Calu3 (cell line): Measurements from ENCODE around the gene GPD1. TPM values are rescaled to one million over a fixed set of nuclear protein-coding genes. Genes with fewer than 3 reads are reported as not detected.

ENCODE experiments used
- BruUV-seq: library from RNA; stranded (reverse); fragments of 400-500 nt; replicated peaks from 2 replicates; lab custom pipeline; 2021; lab: Mats Ljungman, UMichigan
- CTCF ChIA-PET: fragments of 300-600 bp; sonication (Branson Sonifier 250); formaldehyde crosslinking; loops from one replicate; lab custom pipeline; 2022; ENCODE audit warnings: antibody characterized with exemption; lab: Charles Lee
- DNase-seq: peaks from one replicate; pipeline ENCODE4 v3.0.0; 2022
- H3K27ac Mint-ChIP-seq: one replicate; pipeline ENCODE4 v1.8.0; 2022; ENCODE audit warnings: mixed read lengths; ENCODE audit not compliant: unreplicated experiment
- H3K27me3 Mint-ChIP-seq: one replicate; pipeline ENCODE4 v1.8.0; 2022; ENCODE audit warnings: mixed read lengths; ENCODE audit not compliant: unreplicated experiment
- H3K36me3 Mint-ChIP-seq: one replicate; pipeline ENCODE4 v1.8.0; 2022; ENCODE audit warnings: mild to moderate bottlenecking, moderate library complexity, mixed read lengths; ENCODE audit not compliant: insufficient read depth, unreplicated experiment
- H3K4me1 Mint-ChIP-seq: one replicate; pipeline ENCODE4 v1.8.0; 2022; ENCODE audit warnings: mild to moderate bottlenecking, low read depth, mixed read lengths; ENCODE audit not compliant: unreplicated experiment
- H3K4me3 Mint-ChIP-seq: one replicate; pipeline ENCODE4 v1.8.0; 2022; ENCODE audit warnings: mild to moderate bottlenecking, low read depth, moderate library complexity, mixed read lengths; ENCODE audit not compliant: unreplicated experiment
- H3K9me3 Mint-ChIP-seq: one replicate; pipeline ENCODE4 v1.8.0; 2022; ENCODE audit warnings: low read depth, mixed read lengths; ENCODE audit not compliant: unreplicated experiment
- intact Hi-C: fragments of 100-400 bp; cut with micrococcal nuclease; formaldehyde crosslinking; loops from one replicate; pipeline ENCODE4 v1.10.0; 2022; ENCODE audit not compliant: unreplicated experiment
- total RNA-seq: library from RNA; stranded (reverse); gene quantifications from 2 replicates; pipeline ENCODE4 v1.2.3, GENCODE V29; 2022
- TF ChIP-seq, protein P1 (sequence below): fragments of 200-600 bp; IDR thresholded peaks from one replicate; pipeline ENCODE4 v1.8.0; 2022; ENCODE audit warnings: antibody characterized with exemption; ENCODE audit not compliant: unreplicated experiment

GPD1 gene
- total RNA-seq, 1 experiment from 2014 or later, result 0.21 TPM

GRCh38 chr12:50057000-50057841 lies 46.6 kb upstream of the GPD1 start, which contains the start of gene ASIC1:
ASIC1 (plus strand) TSS chr12:50057596; CDS start chr12:50058767, 1,171 bp downstream.
- peak; percentile 61 for DNase-seq
- Mint-ChIP-seq H3K4me1 (peaks cover 14% of the 10 kb centered on the region), H3K27me3 (peaks cover 35% of the 10 kb centered on the region), H3K27ac (no peak within 1 kb of the TSS), H3K4me3 (peak within 1 kb of the TSS; percentile 83), H3K9me3 (no peaks in the 10 kb centered on the region), H3K36me3 (peaks cover 16% of the 10 kb centered on the region)
- CTCF ChIA-PET, result interaction anchor here (1.6 to 1.8 kb wide), 2 partner anchors 18 to 190 kb away, joined by 8 to 9 read pairs; no protein-coding TSS in a partner anchor
- no TSS peak for BruUV-seq
- intact Hi-C loops, result loop anchor here (5.0 to 10.0 kb wide), 2 partner anchors 90 to 192 kb away; no protein-coding TSS in a partner anchor
- TF ChIP-seq, protein P1, sequence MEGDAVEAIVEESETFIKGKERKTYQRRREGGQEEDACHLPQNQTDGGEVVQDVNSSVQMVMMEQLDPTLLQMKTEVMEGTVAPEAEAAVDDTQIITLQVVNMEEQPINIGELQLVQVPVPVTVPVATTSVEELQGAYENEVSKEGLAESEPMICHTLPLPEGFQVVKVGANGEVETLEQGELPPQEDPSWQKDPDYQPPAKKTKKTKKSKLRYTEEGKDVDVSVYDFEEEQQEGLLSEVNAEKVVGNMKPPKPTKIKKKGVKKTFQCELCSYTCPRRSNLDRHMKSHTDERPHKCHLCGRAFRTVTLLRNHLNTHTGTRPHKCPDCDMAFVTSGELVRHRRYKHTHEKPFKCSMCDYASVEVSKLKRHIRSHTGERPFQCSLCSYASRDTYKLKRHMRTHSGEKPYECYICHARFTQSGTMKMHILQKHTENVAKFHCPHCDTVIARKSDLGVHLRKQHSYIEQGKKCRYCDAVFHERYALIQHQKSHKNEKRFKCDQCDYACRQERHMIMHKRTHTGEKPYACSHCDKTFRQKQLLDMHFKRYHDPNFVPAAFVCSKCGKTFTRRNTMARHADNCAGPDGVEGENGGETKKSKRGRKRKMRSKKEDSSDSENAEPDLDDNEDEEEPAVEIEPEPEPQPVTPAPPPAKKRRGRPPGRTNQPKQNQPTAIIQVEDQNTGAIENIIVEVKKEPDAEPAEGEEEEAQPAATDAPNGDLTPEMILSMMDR, result no peak

- H3K27ac Mint-ChIP-seq, result no peak overlapping the region
- BruUV-seq, result no TSS peak
Measured at GRCh38 chr12:50057896-50058670, 45.7 kb upstream of the GPD1 start.

DNA sequence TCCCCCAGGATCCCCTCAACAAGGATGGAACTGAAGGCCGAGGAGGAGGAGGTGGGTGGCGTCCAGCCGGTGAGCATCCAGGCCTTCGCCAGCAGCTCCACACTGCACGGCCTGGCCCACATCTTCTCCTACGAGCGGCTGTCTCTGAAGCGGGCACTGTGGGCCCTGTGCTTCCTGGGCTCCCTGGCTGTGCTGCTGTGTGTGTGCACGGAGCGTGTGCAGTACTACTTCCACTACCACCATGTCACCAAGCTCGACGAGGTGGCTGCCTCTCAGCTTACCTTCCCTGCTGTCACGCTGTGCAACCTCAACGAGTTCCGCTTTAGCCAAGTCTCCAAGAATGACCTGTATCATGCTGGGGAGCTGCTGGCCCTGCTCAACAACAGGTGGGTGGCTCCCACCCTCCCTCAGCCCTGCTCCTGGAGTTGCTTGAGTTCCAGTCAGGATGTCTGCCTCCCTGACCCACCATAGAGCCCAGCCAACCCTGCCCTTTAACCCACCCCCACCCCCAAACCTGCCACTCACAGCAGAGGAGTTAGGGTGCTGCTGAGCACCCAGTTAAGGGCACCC lies 45.0 kb upstream of the GPD1 start:
- no TSS peak for BruUV-seq
- DNase-seq, result no peak
- Mint-ChIP-seq H3K27me3 (peaks cover 19% of the 10 kb centered on the region), H3K4me1 (peaks cover 14% of the 10 kb centered on the region), H3K36me3 (peaks cover 16% of the 10 kb centered on the region), H3K27ac (no peak overlapping the region), H3K9me3 (no peaks in the 10 kb centered on the region), H3K4me3 (no peak overlapping the region)
- intact Hi-C loops, result loop anchor here (5.0 to 10.0 kb wide), 2 partner anchors 92 to 194 kb away; no protein-coding TSS in a partner anchor
- TF ChIP-seq, protein P1, result no peak
- CTCF ChIA-PET, result interaction anchor here (0.7 to 0.8 kb wide), 2 partner anchors 10 to 562 kb away, joined by 3 read pairs; no protein-coding TSS in a partner anchor

More at GRCh38 chr12:50057896-50058670, 45.7 kb upstream of the GPD1 start:
- DNase-seq, result no peak
- Mint-ChIP-seq H3K36me3 (peaks cover 16% of the 10 kb centered on the region), H3K4me1 (peaks cover 14% of the 10 kb centered on the region), H3K4me3 (peak overlapping the region; percentile 83), H3K9me3 (no peaks in the 10 kb centered on the region), H3K27me3 (peaks cover 26% of the 10 kb centered on the region)
- CTCF ChIA-PET, result interaction anchor here (0.7 kb wide), 1 partner anchor 563 kb away, joined by 3 read pairs; no protein-coding TSS in a partner anchor
- intact Hi-C loops, result loop anchor here (5.0 to 10.0 kb wide), 2 partner anchors 91 to 193 kb away; no protein-coding TSS in a partner anchor
- TF ChIP-seq, protein P1, result no peak
